Loucy (cell line): ENCODE results near the gene ROR1.

ENCODE experiments used
- H2AFZ ChIP-seq: fragments of 200-600 bp; sonication (generic); 2 replicates; pipeline ENCODE4 v1.6.0; 2016; ENCODE audit warnings: antibody characterized with exemption, mild to moderate bottlenecking, low read length, moderate library complexity
- H3F3A ChIP-seq: fragments of 200-600 bp; 2 replicates; pipeline ENCODE4 v1.6.0; 2016; ENCODE audit warnings: antibody characterized with exemption, low read depth, mild to moderate bottlenecking
- H3K27me3 ChIP-seq: fragments of 200-600 bp; sonication (generic); 2 replicates; pipeline ENCODE4 v1.6.1; 2014; ENCODE audit warnings: low read length, mild to moderate bottlenecking; ENCODE audit not compliant: insufficient read depth, poor library complexity, severe bottlenecking
- H3K36me3 ChIP-seq: fragments of 200-600 bp; sonication (generic); 2 replicates; pipeline ENCODE4 v1.6.1; 2016; ENCODE audit warnings: low read length; ENCODE audit not compliant: insufficient read depth
- H3K4me1 ChIP-seq: fragments of 200-600 bp; sonication (generic); 2 replicates; pipeline ENCODE4 v1.5.1; 2014; ENCODE audit warnings: low read length, mild to moderate bottlenecking; ENCODE audit not compliant: insufficient read depth, poor library complexity, severe bottlenecking
- H3K4me2 ChIP-seq: fragments of 200-600 bp; sonication (generic); 2 replicates; pipeline ENCODE4 v1.6.0; 2014; ENCODE audit warnings: antibody characterized with exemption, low read length, low read depth, mild to moderate bottlenecking; ENCODE audit not compliant: poor library complexity, severe bottlenecking
- H3K4me3 ChIP-seq: fragments of 200-600 bp; sonication (generic); 2 replicates; pipeline ENCODE4 v1.5.1; 2014; ENCODE audit warnings: low read length, mild to moderate bottlenecking, mixed read lengths; ENCODE audit not compliant: poor library complexity, severe bottlenecking
- H3K79me2 ChIP-seq: fragments of 200-600 bp; sonication (generic); 2 replicates; pipeline ENCODE4 v1.6.1; 2014; ENCODE audit warnings: low read length; ENCODE audit not compliant: insufficient read depth
- H3K9ac ChIP-seq: fragments of 200-600 bp; sonication (generic); 2 replicates; pipeline ENCODE4 v1.6.0; 2014; ENCODE audit warnings: mild to moderate bottlenecking, low read depth, low read length, moderate library complexity; ENCODE audit not compliant: poor library complexity, severe bottlenecking
- H3K9me2 ChIP-seq: fragments of 200-600 bp; sonication (generic); replicated peaks from 2 replicates; pipeline ENCODE4 v1.6.1; 2016; ENCODE audit warnings: low read depth, low read length, mixed read lengths
- H3K9me3 ChIP-seq: fragments of 200-600 bp; sonication (generic); 2 replicates; pipeline ENCODE4 v1.6.1; 2014; ENCODE audit warnings: mild to moderate bottlenecking, antibody characterized with exemption, low read length, low read depth; ENCODE audit not compliant: insufficient read depth
- H4K20me1 ChIP-seq: fragments of 200-600 bp; sonication (generic); 2 replicates; pipeline ENCODE4 v1.6.0; 2014; ENCODE audit warnings: antibody characterized with exemption, low read length, mild to moderate bottlenecking; ENCODE audit not compliant: insufficient read depth, poor library complexity, severe bottlenecking
- EZH2phosphoT487 ChIP-seq: fragments of 200-600 bp; IDR thresholded peaks from 2 replicates; pipeline ENCODE4 v1.6.1; 2018; ENCODE audit warnings: antibody characterized with exemption, mild to moderate bottlenecking, moderate library complexity, borderline replicate concordance
- TF ChIP-seq, protein P1 (sequence below): fragments of 200-600 bp; sonication (generic); conservative IDR thresholded peaks from 2 replicates; pipeline ENCODE4 v1.5.1; 2014; ENCODE audit warnings: mild to moderate bottlenecking, antibody characterized with exemption, low read length

ROR1 gene

GRCh38 chr1:63773815-63774616 is at the start of gene ROR1:
TSS of gene ROR1 (plus strand) at chr1:63774017.
- Histone ChIP-seq H3K4me2 (no peak within 1 kb of the TSS), H3K36me3 (no peaks in the 10 kb centered on the region), H3K9me2 (no peaks in the 10 kb centered on the region), H4K20me1 (no peaks in the 10 kb centered on the region), H3K9ac (no peak within 1 kb of the TSS), H3K79me2 (no peaks in the 10 kb centered on the region), H3F3A (no peaks in the 10 kb centered on the region), H3K9me3 (no peaks in the 10 kb centered on the region), H3K27me3 (no peaks in the 10 kb centered on the region), H3K4me1 (no peaks in the 10 kb centered on the region), H3K4me3 (no peak within 1 kb of the TSS), H2AFZ (peak within 1 kb of the TSS; percentile 36; the same call in 1 of the 2 replicates)
- TF ChIP-seq, protein P1, sequence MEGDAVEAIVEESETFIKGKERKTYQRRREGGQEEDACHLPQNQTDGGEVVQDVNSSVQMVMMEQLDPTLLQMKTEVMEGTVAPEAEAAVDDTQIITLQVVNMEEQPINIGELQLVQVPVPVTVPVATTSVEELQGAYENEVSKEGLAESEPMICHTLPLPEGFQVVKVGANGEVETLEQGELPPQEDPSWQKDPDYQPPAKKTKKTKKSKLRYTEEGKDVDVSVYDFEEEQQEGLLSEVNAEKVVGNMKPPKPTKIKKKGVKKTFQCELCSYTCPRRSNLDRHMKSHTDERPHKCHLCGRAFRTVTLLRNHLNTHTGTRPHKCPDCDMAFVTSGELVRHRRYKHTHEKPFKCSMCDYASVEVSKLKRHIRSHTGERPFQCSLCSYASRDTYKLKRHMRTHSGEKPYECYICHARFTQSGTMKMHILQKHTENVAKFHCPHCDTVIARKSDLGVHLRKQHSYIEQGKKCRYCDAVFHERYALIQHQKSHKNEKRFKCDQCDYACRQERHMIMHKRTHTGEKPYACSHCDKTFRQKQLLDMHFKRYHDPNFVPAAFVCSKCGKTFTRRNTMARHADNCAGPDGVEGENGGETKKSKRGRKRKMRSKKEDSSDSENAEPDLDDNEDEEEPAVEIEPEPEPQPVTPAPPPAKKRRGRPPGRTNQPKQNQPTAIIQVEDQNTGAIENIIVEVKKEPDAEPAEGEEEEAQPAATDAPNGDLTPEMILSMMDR, result no peak
- TF ChIP-seq EZH2phosphoT487, result no peak

DNA sequence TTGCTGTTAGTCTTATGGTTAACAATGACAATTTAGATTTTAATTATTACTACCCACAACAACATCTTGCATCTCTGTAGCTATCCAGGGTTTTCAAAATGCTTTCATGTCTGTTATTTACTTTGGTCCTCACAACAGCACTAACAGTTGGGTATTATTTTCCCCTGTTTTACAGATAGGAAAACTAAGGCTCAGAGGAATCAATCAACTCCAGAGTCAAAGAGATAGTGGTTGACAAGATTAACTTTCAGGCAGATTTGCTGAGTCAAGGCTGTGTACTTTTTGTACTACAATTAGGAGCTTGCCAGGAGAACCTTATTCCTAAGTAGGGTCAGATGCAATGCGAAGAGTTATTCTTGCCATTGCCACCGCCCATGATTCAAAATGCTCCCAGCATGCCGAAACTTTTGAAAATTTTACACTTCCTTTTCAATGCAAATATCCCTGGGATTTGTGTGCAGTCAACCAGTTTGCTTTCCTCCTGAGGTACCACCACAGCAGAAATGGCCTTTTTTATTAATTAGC is 49.4 kb upstream of the ROR1 start:
- Histone ChIP-seq H3K9ac (no peak overlapping the region), H3K36me3 (no peaks in the 10 kb centered on the region), H3K9me2 (no peaks in the 10 kb centered on the region), H3K27me3 (no peaks in the 10 kb centered on the region), H3K79me2 (no peaks in the 10 kb centered on the region), H3K4me1 (no peaks in the 10 kb centered on the region), H2AFZ (no peak overlapping the region), H3K4me3 (no peak overlapping the region), H3F3A (no peaks in the 10 kb centered on the region), H3K4me2 (no peak overlapping the region), H3K9me3 (no peaks in the 10 kb centered on the region), H4K20me1 (no peaks in the 10 kb centered on the region)
- TF ChIP-seq EZH2phosphoT487, result no peak
- TF ChIP-seq, protein P1, result no peak

DNA sequence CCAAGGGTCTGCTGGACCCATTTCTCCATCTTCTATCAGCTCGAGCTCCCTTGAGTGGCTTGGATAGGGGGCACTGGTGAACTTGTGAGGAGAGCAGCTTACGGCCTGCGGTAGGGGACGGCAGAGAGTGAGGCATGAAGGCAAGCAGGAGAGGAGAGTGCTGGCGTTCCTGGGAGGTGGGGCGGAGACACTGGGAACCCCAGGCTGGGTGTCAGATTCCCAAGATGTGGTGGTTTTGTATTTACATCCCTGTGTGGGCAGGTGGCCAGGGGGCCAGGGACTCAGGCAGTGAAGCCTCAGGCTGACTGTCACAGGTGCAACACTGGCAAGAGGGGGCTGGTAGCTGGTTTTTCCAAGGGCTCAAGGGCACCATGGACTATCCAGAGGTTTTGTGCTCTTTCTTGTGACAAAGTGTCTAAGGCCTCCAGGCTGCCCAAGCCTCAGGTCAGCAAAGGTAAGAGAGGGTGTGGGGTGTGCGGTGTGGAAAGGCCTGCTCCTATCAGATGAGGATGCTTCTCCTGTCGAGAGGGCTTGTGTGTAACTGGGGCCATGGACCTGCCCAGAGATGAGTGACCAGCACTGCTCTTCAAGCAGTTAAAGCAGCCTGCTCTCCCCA is 45.1 kb upstream of the ROR1 start:
- no peaks in the 10 kb centered on the region for H3F3A ChIP-seq
- H3K4me1 ChIP-seq, result no peaks in the 10 kb centered on the region
- H3K27me3 ChIP-seq, result no peaks in the 10 kb centered on the region
- no peak overlapping the region for H3K9ac ChIP-seq
- H3K9me2 ChIP-seq, result no peaks in the 10 kb centered on the region
- no peak overlapping the region for H3K4me2 ChIP-seq
- H2AFZ ChIP-seq, result no peak overlapping the region
- H3K36me3 ChIP-seq, result no peaks in the 10 kb centered on the region
- H3K79me2 ChIP-seq, result no peaks in the 10 kb centered on the region
- no peak overlapping the region for H3K4me3 ChIP-seq
- H3K9me3 ChIP-seq, result no peaks in the 10 kb centered on the region
- no peak for TF ChIP-seq EZH2phosphoT487
- TF ChIP-seq, protein P1, result no peak
- no peaks in the 10 kb centered on the region for H4K20me1 ChIP-seq
